IMR-90 (cell line): ENCODE measurements around the gene ANKH. TPM values are rescaled to one million over a fixed set of nuclear protein-coding genes. Genes with fewer than 3 reads are reported as not detected.

Experiments used
- ATAC-seq: fragments of 200-7000 bp; cut with Tn5 transposase; 2 replicates; pipeline ENCODE4 v1.9.1; 2020; ENCODE audit warnings: low read depth, mild to moderate bottlenecking, moderate library complexity
- BruUV-seq: library from RNA; stranded (reverse); fragments of 400-500 nt; replicated peaks from 2 replicates; lab custom pipeline; 2021; lab: Mats Ljungman, UMichigan
- CTCF ChIA-PET: fragments of 300-600 bp; formaldehyde crosslinking; extraction: SDS; loops from one replicate; lab custom pipeline; 2021; ENCODE audit warnings: antibody characterized with exemption; lab: Yijun Ruan, JAX
- POLR2A ChIA-PET: fragments of 300-600 bp; sonication (Branson Sonifier 250); formaldehyde crosslinking; loops from one replicate; lab custom pipeline; 2022; ENCODE audit warnings: antibody characterized with exemption; ENCODE audit not compliant: unreplicated experiment; lab: Charles Lee
- DNase-seq: peaks from one replicate; pipeline ENCODE4 v3.0.0; 2013
- H2AFZ ChIP-seq: replicated peaks from 2 replicates; pipeline ENCODE3; 2013; ENCODE audit warnings: low read length, mild to moderate bottlenecking; ENCODE audit not compliant: poor library complexity
- H2AK5ac ChIP-seq: 2 replicates; pipeline ENCODE4 v1.6.1; 2013; ENCODE audit warnings: low read depth, low read length, inconsistent platforms
- H2AK9ac ChIP-seq: replicated peaks from 2 replicates; pipeline ENCODE3; 2013; ENCODE audit warnings: mild to moderate bottlenecking, low read depth, low read length, moderate library complexity; ENCODE audit not compliant: poor library complexity
- H2BK120ac ChIP-seq: 2 replicates; pipeline ENCODE4 v1.6.1; 2013; ENCODE audit warnings: low read depth, low read length, inconsistent platforms
- H2BK15ac ChIP-seq: 3 replicates; pipeline ENCODE4 v1.6.1; 2013; ENCODE audit warnings: low read depth, low read length, inconsistent platforms
- H2BK20ac ChIP-seq: 2 replicates; pipeline ENCODE4 v1.6.1; 2013; ENCODE audit warnings: low read depth, mild to moderate bottlenecking, inconsistent platforms, low read length, moderate library complexity
- H2BK5ac ChIP-seq: 2 replicates; pipeline ENCODE4 v1.6.1; 2013; ENCODE audit warnings: mild to moderate bottlenecking, low read depth, low read length, inconsistent platforms; ENCODE audit not compliant: poor library complexity, severe bottlenecking
- H3K14ac ChIP-seq: replicated peaks from 2 replicates; pipeline ENCODE4 v1.6.1; 2013; ENCODE audit warnings: low read depth, low read length, inconsistent platforms
- H3K18ac ChIP-seq: 2 replicates; pipeline ENCODE4 v1.6.1; 2013; ENCODE audit warnings: low read depth, low read length, control low read depth
- H3K23ac ChIP-seq: 2 replicates; pipeline ENCODE4 v1.6.1; 2013; ENCODE audit warnings: low read depth, low read length, inconsistent platforms
- H3K27ac ChIP-seq: 2 replicates; pipeline ENCODE4 v1.5.1; 2013; ENCODE audit warnings: mild to moderate bottlenecking, control low read depth, low read length; ENCODE audit not compliant: insufficient read depth
- H3K27me3 ChIP-seq: 2 replicates; pipeline ENCODE4 v1.6.1; 2013; ENCODE audit warnings: low read length; ENCODE audit not compliant: control insufficient read depth, insufficient read depth
- H3K36me3 ChIP-seq: 2 replicates; pipeline ENCODE4 v1.6.1; 2013; ENCODE audit warnings: low read length, mixed read lengths; ENCODE audit not compliant: control insufficient read depth, insufficient read depth
- H3K4ac ChIP-seq: 2 replicates; pipeline ENCODE4 v1.6.1; 2013; ENCODE audit warnings: low read depth, low read length, inconsistent platforms
- H3K4me1 ChIP-seq: 2 replicates; pipeline ENCODE4 v1.6.1; 2013; ENCODE audit warnings: low read length, mixed read lengths; ENCODE audit not compliant: control insufficient read depth, insufficient read depth
- H3K4me2 ChIP-seq: 2 replicates; pipeline ENCODE4 v1.6.1; 2013; ENCODE audit warnings: low read depth, mild to moderate bottlenecking, control low read depth, low read length, moderate library complexity
- H3K4me3 ChIP-seq: 2 replicates; pipeline ENCODE4 v1.5.1; 2013; ENCODE audit warnings: low read depth, mild to moderate bottlenecking, control low read depth, low read length, moderate library complexity; ENCODE audit not compliant: insufficient read depth
- H3K56ac ChIP-seq: 2 replicates; pipeline ENCODE4 v1.6.1; 2013; ENCODE audit warnings: low read length, inconsistent platforms; ENCODE audit not compliant: insufficient read depth; ENCODE audit errors: extremely low read depth
- H3K79me1 ChIP-seq, 2 experiments: 2 replicates each; pipeline ENCODE4 v1.6.1; 2013; ENCODE audit warnings: low read length in 2 of 2, inconsistent platforms in 1 of 2, low read depth in 1 of 2
- H3K9ac ChIP-seq: 2 replicates; pipeline ENCODE4 v1.6.1; 2013; ENCODE audit warnings: low read depth, low read length, control low read depth
- H3K9me1 ChIP-seq: 2 replicates; pipeline ENCODE4 v1.6.1; 2013; ENCODE audit warnings: low read length, inconsistent platforms; ENCODE audit not compliant: insufficient read depth
- H3K9me3 ChIP-seq: 2 replicates; pipeline ENCODE4 v1.6.1; 2013; ENCODE audit warnings: low read length; ENCODE audit not compliant: control insufficient read depth, insufficient read depth
- H4K20me1 ChIP-seq: 2 replicates; pipeline ENCODE4 v1.6.1; 2013; ENCODE audit warnings: low read length, inconsistent platforms; ENCODE audit not compliant: insufficient read depth
- H4K5ac ChIP-seq: 2 replicates; pipeline ENCODE4 v1.6.1; 2013; ENCODE audit warnings: mild to moderate bottlenecking, low read depth, low read length, control low read depth
- H4K8ac ChIP-seq, 2 experiments: 2 replicates each; pipeline ENCODE4 v1.6.1; 2013; ENCODE audit warnings: low read depth in 2 of 2, low read length in 2 of 2, control low read depth in 1 of 2, inconsistent platforms in 1 of 2
- H4K91ac ChIP-seq: 2 replicates; pipeline ENCODE4 v1.6.1; 2013; ENCODE audit warnings: low read depth, low read length, inconsistent platforms; ENCODE audit not compliant: insufficient read depth
- BHLHE40 ChIP-seq: fragments of 150-350 bp; IDR thresholded peaks from 2 replicates; pipeline ENCODE4 v1.6.1; 2016; ENCODE audit warnings: mild to moderate bottlenecking, low read depth, low read length
- CEBPB ChIP-seq: IDR thresholded peaks from 2 replicates; pipeline ENCODE4 v1.6.1; 2012; ENCODE audit warnings: low read depth, low read length, improper control_type of control experiment
- NFE2L2 ChIP-seq: fragments of 150-350 bp; IDR thresholded peaks from 2 replicates; pipeline ENCODE4 v1.6.1; 2016; ENCODE audit warnings: low read depth, mild to moderate bottlenecking, low read length
- RCOR1 ChIP-seq: IDR thresholded peaks from 2 replicates; pipeline ENCODE4 v1.6.1; 2012; ENCODE audit warnings: mild to moderate bottlenecking, low read length, improper control_type of control experiment; ENCODE audit not compliant: insufficient replicate concordance
- WGBS, 2 experiments: methylation state at CpG; one replicate each; pipeline versions ENCODE4 v1.1.5 to v1.1.7; 2013; ENCODE audit warnings: missing lambda C conversion rate in 2 of 2; ENCODE audit not compliant: insufficient read length in 1 of 2; ENCODE audit errors: extremely low coverage in 2 of 2; 5-methylcytosine and 5-hydroxymethylcytosine counted together
- dilution Hi-C: fragments of 300-500 bp; cut with HindIII; formaldehyde crosslinking; loops from one replicate; pipeline ENCODE4 v1.14.3; 2018; ENCODE audit warnings: low sequenced_read_pairs; ENCODE audit not compliant: unreplicated experiment
- in situ Hi-C: fragments of 300-500 bp; cut with MboI; formaldehyde crosslinking; loops from 3 replicates; pipeline ENCODE4 v1.14.3; 2019; ENCODE audit warnings: low sequenced_read_pairs, inconsistent platforms, mixed read lengths
- intact Hi-C: fragments of 100-400 bp; cut with micrococcal nuclease; formaldehyde crosslinking; loops from 2 replicates; pipeline ENCODE4 v1.10.0; 2022
- polyA plus RNA-seq, 3 experiments: library from polyadenylated mRNA; depleted of rRNA; stranded (reverse); fragments of >200 nt; gene quantifications; 2 replicates each; pipeline ENCODE4 v1.2.3, GENCODE V29; 2012; ENCODE audit warnings: low replicate concordance in 1 of 3
- total RNA-seq: library from RNA; depleted of rRNA; stranded (reverse); fragments of >200 nt; gene quantifications from 2 replicates; pipeline ENCODE4 v1.2.3, GENCODE V29; 2012
- TF ChIP-seq, protein P1 (sequence below): conservative IDR thresholded peaks from 2 replicates; pipeline ENCODE4 v1.5.1; 2012; ENCODE audit warnings: mild to moderate bottlenecking, low read depth, low read length, improper control_type of control experiment
- TF ChIP-seq, protein P2 (sequence below): fragments of 150-350 bp; IDR thresholded peaks from 2 replicates; pipeline ENCODE4 v1.6.1; 2016; ENCODE audit warnings: low read depth, mild to moderate bottlenecking, low read length, moderate library complexity, borderline replicate concordance
- TF ChIP-seq, protein P3 (sequence below): fragments of 150-350 bp; IDR thresholded peaks from 2 replicates; pipeline ENCODE4 v1.6.1; 2017; ENCODE audit warnings: mild to moderate bottlenecking, antibody characterized with exemption, low read length, low read depth

Gene ANKH
- total and polyA plus RNA-seq, 2 of the 4 experiments (the other 2 are of a cell fraction) = 5.2 to 17.2 TPM

DNA sequence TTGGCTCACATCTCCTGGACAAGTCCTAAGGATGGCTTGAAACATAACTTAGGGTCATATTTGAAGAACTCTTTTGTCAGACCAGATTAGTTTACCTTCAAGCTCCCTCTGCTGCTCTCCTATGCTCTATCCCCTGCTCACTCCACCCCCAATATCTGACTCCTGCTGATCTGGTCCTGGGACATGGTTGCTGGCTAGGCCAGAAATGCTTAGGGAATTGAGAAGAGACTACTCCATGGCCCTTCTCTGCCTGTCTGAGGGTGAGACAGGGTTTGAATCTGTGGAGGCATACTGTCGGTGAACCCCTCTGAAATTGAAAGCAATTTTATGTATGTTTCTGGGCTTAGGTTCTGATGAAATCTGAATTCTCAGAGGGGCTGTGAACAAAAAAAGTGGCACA, 203.8 kb downstream of the ANKH start:
- Histone ChIP-seq H3K4ac (no peak overlapping the region), H2BK15ac (no peak overlapping the region), H4K91ac (no peak overlapping the region), H3K9ac (no peak overlapping the region), H3K18ac (no peak overlapping the region), H2BK120ac (no peak overlapping the region), H3K9me1 (peaks cover 19% of the 10 kb centered on the region; the same call in 1 of the 2 replicates), H3K4me3 (no peak overlapping the region), H3K14ac (no peak overlapping the region), H2AFZ (no peak overlapping the region), H3K9me3 (no peaks in the 10 kb centered on the region), H3K56ac (no peak overlapping the region), H2BK20ac (no peak overlapping the region), H3K4me2 (no peak overlapping the region), H3K79me1 (peaks cover 37 to 74% of the 10 kb centered on the region in 2 experiments), H3K36me3 (no peaks in the 10 kb centered on the region; the same call in 1 of the 2 replicates), H2AK9ac (no peak overlapping the region), H3K23ac (no peak overlapping the region), H2BK5ac (no peak overlapping the region), H4K8ac (no peak overlapping the region), H4K5ac (no peak overlapping the region), H4K20me1 (peaks cover 58% of the 10 kb centered on the region), H3K27ac (no peak overlapping the region), H3K27me3 (no peaks in the 10 kb centered on the region), H3K4me1 (peaks cover 15% of the 10 kb centered on the region), H2AK5ac (no peak overlapping the region)
- POLR2A ChIA-PET = no interaction called here
- ATAC-seq (no peak), DNase-seq (no peak)
- intact Hi-C loops = no loop called here
- WGBS, 2 experiments = no CpG with 5 or more reads among the region's 1 CpG
- BruUV-seq = no TSS peak
- in situ Hi-C loops = loop anchor here (25.0 kb wide), 2 partner anchors 555 to 680 kb away; no protein-coding TSS in a partner anchor
- CTCF ChIA-PET = no interaction called here
- dilution Hi-C loops = no loop called here
- TF ChIP-seq NFE2L2 (no peak), BHLHE40 (no peak), CEBPB (no peak), RCOR1 (no peak)
- TF ChIP-seq, protein P1, sequence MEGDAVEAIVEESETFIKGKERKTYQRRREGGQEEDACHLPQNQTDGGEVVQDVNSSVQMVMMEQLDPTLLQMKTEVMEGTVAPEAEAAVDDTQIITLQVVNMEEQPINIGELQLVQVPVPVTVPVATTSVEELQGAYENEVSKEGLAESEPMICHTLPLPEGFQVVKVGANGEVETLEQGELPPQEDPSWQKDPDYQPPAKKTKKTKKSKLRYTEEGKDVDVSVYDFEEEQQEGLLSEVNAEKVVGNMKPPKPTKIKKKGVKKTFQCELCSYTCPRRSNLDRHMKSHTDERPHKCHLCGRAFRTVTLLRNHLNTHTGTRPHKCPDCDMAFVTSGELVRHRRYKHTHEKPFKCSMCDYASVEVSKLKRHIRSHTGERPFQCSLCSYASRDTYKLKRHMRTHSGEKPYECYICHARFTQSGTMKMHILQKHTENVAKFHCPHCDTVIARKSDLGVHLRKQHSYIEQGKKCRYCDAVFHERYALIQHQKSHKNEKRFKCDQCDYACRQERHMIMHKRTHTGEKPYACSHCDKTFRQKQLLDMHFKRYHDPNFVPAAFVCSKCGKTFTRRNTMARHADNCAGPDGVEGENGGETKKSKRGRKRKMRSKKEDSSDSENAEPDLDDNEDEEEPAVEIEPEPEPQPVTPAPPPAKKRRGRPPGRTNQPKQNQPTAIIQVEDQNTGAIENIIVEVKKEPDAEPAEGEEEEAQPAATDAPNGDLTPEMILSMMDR = no peak
- TF ChIP-seq, protein P2, sequence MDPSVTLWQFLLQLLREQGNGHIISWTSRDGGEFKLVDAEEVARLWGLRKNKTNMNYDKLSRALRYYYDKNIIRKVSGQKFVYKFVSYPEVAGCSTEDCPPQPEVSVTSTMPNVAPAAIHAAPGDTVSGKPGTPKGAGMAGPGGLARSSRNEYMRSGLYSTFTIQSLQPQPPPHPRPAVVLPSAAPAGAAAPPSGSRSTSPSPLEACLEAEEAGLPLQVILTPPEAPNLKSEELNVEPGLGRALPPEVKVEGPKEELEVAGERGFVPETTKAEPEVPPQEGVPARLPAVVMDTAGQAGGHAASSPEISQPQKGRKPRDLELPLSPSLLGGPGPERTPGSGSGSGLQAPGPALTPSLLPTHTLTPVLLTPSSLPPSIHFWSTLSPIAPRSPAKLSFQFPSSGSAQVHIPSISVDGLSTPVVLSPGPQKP = no peak
- TF ChIP-seq, protein P3, sequence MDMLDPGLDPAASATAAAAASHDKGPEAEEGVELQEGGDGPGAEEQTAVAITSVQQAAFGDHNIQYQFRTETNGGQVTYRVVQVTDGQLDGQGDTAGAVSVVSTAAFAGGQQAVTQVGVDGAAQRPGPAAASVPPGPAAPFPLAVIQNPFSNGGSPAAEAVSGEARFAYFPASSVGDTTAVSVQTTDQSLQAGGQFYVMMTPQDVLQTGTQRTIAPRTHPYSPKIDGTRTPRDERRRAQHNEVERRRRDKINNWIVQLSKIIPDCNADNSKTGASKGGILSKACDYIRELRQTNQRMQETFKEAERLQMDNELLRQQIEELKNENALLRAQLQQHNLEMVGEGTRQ = no peak
